ENCODE measurements around the gene ORM2. TPM values are rescaled to one million over a fixed set of nuclear protein-coding genes. Genes with fewer than 3 reads are reported as not detected.
A peak's percentile ranks its signal among the peaks of the same experiment; 100 is the strongest.

Gene ORM2
- total and polyA plus RNA-seq, 2 of the 4 experiments (the other 2 are of a cell fraction), result not detected

DNA sequence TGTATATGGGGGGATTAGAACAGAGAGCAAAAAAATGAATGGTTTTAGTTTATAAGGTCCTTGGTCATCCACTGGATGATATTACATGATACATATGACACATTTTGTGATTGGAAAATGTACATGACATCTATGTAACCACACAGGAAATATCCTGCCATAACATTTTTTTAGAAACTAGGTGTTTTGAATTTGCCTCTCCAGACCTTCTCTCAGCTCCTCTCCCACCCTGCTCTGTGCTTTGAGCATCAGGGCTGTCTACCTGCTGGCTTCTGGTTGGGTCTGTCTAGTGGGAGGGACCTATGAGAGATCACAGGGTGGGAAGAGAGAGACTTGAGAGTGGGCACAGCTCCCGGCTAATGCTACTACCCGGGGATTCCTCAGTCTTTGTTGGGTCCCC lies 33.8 kb downstream of the ORM2 start:
- Histone ChIP-seq H2BK120ac (ENCODE audit: low read depth, low read length) (no peak overlapping the region), H3K4me1 (ENCODE audit: control insufficient read depth, insufficient read depth, low read length) (peaks cover 16% of the 10 kb centered on the region), H3K36me3 (ENCODE audit: control insufficient read depth, insufficient read depth, low read length) (peaks cover 60% of the 10 kb centered on the region), H3K23ac (ENCODE audit: low read depth, low read length) (no peak overlapping the region), H3K14ac (replicated peaks; ENCODE audit: low read depth, low read length) (peak overlapping the region; percentile 36; the same call in 1 of the 2 replicates), H4K20me1 (ENCODE audit: insufficient read depth, low read length) (no peaks in the 10 kb centered on the region; the same call in 1 of the 2 replicates), H3K9me3 (ENCODE audit: control insufficient read depth, insufficient read depth, low read length) (no peaks in the 10 kb centered on the region), H2BK5ac (ENCODE audit: low read depth, low read length, poor library complexity, severe bottlenecking) (no peak overlapping the region), H3K79me1 (ENCODE audit: low read depth in 1 of 2, low read length in 2 of 2) (peaks cover 2 to 3% of the 10 kb centered on the region in 2 experiments; a peak in 3 of 4 replicates), H3K4ac (ENCODE audit: low read depth, low read length) (peak overlapping the region; percentile 24), H4K5ac (ENCODE audit: low read depth, low read length) (no peak overlapping the region), H3K27me3 (ENCODE audit: control insufficient read depth, insufficient read depth, low read length) (no peaks in the 10 kb centered on the region), H2AK5ac (ENCODE audit: low read depth, low read length) (peak overlapping the region; percentile 21; the same call in 1 of the 2 replicates), H3K9me1 (ENCODE audit: insufficient read depth, low read length) (peaks cover 16% of the 10 kb centered on the region), H2BK20ac (ENCODE audit: low read depth, low read length) (peak overlapping the region; percentile 36; the same call in 1 of the 2 replicates), H3K9ac (ENCODE audit: low read depth, low read length) (no peak overlapping the region), H2AK9ac (replicated peaks; ENCODE audit: low read depth, low read length, poor library complexity) (no peak overlapping the region), H3K56ac (ENCODE audit: extremely low read depth, insufficient read depth, low read length) (no peak overlapping the region), H3K4me2 (ENCODE audit: low read depth, low read length) (no peak overlapping the region), H4K91ac (ENCODE audit: insufficient read depth, low read depth, low read length) (no peak overlapping the region; the same call in 1 of the 2 replicates), H3K18ac (ENCODE audit: low read depth, low read length) (no peak overlapping the region; the same call in 1 of the 2 replicates), H3K27ac (ENCODE audit: insufficient read depth, low read length) (no peak overlapping the region), H2AFZ (replicated peaks; ENCODE audit: low read length, poor library complexity) (no peak overlapping the region), H4K8ac (ENCODE audit: low read depth in 2 of 2, low read length in 2 of 2) (no peak overlapping the region), H3K4me3 (ENCODE audit: insufficient read depth, low read depth, low read length) (no peak overlapping the region), H2BK15ac (ENCODE audit: low read depth, low read length) (no peak overlapping the region)
- ATAC-seq (ENCODE audit: low read depth), result no peak
- ChIA-PET CTCF (interaction anchor here (0.8 kb wide), 1 partner anchor 256 kb away, joined by 3 read pairs; no protein-coding TSS in a partner anchor), POLR2A (ENCODE audit: unreplicated experiment) (no interaction called here)
- TF ChIP-seq USF2 (IDR thresholded peaks at IDR 0.05; ENCODE audit: low read depth, low read length) (no peak), RFX5 (IDR thresholded peaks at IDR 0.05; ENCODE audit: low read depth, low read length) (no peak), NFE2L2 (IDR thresholded peaks at IDR 0.05; ENCODE audit: low read depth, low read length) (no peak), RAD21 (IDR thresholded peaks at IDR 0.05; ENCODE audit: low read length) (no peak), MAZ (IDR thresholded peaks at IDR 0.05; ENCODE audit: borderline replicate concordance, low read depth, low read length) (no peak), CHD1 (IDR thresholded peaks at IDR 0.05; ENCODE audit: low read depth, low read length) (no peak)
- intact Hi-C loops (cut with micrococcal nuclease) (no loop called here), dilution Hi-C loops (cut with HindIII; ENCODE audit: low sequenced_read_pairs, unreplicated experiment) (no loop called here), in situ Hi-C loops (cut with MboI; ENCODE audit: low sequenced_read_pairs) (no loop called here)
- no peak for DNase-seq
- no CpG with 5 or more reads among the region's 2 CpGs for WGBS, 2 experiments (ENCODE audit: extremely low coverage in 2 of 2, insufficient read length in 1 of 2)
- no TSS peak for BruUV-seq (replicated peaks)

Measured in IMR-90 (cell line).